ENCODE results near the gene PRDM16. TPM values are rescaled to one million over a fixed set of nuclear protein-coding genes. Genes with fewer than 3 reads are reported as not detected.
A peak's percentile ranks its signal among the peaks of the same experiment; 100 is the strongest.

The PRDM16 gene
- polyA plus RNA-seq, 1 experiment: 0.06 TPM

DNA sequence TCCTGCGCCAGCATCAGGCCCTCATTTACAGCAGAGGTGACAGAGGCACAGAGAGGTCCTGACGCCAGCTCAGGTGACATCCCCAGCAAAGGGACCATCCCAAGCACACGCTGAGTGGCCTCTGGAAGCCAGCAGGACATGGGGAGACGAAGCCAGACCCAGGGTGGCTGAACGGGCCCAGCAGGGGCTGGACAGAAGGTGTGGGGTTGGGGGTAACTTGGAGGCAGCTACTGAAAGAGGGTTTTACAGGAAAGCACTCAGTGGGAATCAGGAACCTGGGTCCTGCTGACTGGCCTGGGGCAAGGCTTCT lies 383.8 kb downstream of the PRDM16 start:
- Histone ChIP-seq H3K4me3 (ENCODE audit: low read depth, low read length) (no peak overlapping the region), H3K27me3 (ENCODE audit: control insufficient read depth, insufficient read depth, low read length) (peaks cover 15% of the 10 kb centered on the region), H3K9me3 (ENCODE audit: control insufficient read depth, insufficient read depth, low read length) (no peaks in the 10 kb centered on the region; the same call in 1 of the 2 replicates), H3K27ac (ENCODE audit: low read depth, low read length) (no peak overlapping the region)
- TF ChIP-seq, protein P1, sequence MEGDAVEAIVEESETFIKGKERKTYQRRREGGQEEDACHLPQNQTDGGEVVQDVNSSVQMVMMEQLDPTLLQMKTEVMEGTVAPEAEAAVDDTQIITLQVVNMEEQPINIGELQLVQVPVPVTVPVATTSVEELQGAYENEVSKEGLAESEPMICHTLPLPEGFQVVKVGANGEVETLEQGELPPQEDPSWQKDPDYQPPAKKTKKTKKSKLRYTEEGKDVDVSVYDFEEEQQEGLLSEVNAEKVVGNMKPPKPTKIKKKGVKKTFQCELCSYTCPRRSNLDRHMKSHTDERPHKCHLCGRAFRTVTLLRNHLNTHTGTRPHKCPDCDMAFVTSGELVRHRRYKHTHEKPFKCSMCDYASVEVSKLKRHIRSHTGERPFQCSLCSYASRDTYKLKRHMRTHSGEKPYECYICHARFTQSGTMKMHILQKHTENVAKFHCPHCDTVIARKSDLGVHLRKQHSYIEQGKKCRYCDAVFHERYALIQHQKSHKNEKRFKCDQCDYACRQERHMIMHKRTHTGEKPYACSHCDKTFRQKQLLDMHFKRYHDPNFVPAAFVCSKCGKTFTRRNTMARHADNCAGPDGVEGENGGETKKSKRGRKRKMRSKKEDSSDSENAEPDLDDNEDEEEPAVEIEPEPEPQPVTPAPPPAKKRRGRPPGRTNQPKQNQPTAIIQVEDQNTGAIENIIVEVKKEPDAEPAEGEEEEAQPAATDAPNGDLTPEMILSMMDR (IDR thresholded peaks at IDR 0.05; ENCODE audit: low read depth, low read length): no peak
- no peak for DNase-seq (ENCODE audit: low read depth, low spot score)
- ChIA-PET POLR2A (interaction anchor here (1.3 kb wide), 1 partner anchor 19 kb away, joined by 3 read pairs; no protein-coding TSS in a partner anchor), CTCF (interaction anchor here (0.6 to 2.6 kb wide), 36 partner anchors 8 to 1029 kb away, joined by 3 to 99 read pairs (median 4); partner anchors contain the start of gene LRRC47)

DNA sequence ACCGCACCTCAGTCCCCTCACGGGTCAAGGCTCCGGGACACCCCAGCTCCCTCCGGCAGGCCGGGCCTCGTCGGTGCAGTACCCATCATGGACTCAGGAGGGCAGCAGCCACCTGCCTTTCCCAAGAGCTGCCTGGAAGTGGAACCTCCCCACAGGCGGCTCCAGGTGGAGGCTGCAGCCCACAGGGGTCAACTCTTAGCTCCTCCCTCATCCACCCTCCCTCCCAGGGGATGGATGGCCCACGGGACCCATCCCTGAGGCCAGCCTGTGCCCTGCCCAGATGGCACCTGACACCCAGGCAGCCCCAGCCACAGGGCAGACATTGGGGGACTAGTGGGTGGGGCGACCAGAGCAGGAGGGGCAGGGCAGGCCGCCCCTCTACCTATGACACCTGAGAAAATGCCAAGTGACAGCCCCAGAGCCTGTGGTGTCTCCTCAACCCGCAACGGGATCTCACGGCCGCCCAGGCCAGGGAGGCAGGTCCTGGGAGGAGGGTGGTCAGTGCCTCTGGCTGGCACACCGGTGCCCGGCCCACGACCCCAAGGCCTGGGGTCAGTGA lies 384.3 kb downstream of the PRDM16 start:
- DNase-seq (ENCODE audit: low read depth, low spot score): peak; percentile 30
- H3K27me3 ChIP-seq (ENCODE audit: control insufficient read depth, insufficient read depth, low read length): peaks cover 15% of the 10 kb centered on the region
- TF ChIP-seq, protein P1 (IDR thresholded peaks at IDR 0.05; ENCODE audit: low read depth, low read length): peak; percentile 89
- no peaks in the 10 kb centered on the region; the same call in 1 of the 2 replicates for H3K9me3 ChIP-seq (ENCODE audit: control insufficient read depth, insufficient read depth, low read length)
- POLR2A ChIA-PET: interaction anchor here (1.3 kb wide), 1 partner anchor 18 kb away, joined by 3 read pairs; no protein-coding TSS in a partner anchor
- CTCF ChIA-PET: interaction anchor here (0.6 to 2.6 kb wide), 37 partner anchors 8 to 1030 kb away, joined by 3 to 99 read pairs (median 4); partner anchors contain the start of gene LRRC47
- H3K4me3 ChIP-seq (ENCODE audit: low read depth, low read length): no peak overlapping the region
- no peak overlapping the region for H3K27ac ChIP-seq (ENCODE audit: low read depth, low read length)

DNA sequence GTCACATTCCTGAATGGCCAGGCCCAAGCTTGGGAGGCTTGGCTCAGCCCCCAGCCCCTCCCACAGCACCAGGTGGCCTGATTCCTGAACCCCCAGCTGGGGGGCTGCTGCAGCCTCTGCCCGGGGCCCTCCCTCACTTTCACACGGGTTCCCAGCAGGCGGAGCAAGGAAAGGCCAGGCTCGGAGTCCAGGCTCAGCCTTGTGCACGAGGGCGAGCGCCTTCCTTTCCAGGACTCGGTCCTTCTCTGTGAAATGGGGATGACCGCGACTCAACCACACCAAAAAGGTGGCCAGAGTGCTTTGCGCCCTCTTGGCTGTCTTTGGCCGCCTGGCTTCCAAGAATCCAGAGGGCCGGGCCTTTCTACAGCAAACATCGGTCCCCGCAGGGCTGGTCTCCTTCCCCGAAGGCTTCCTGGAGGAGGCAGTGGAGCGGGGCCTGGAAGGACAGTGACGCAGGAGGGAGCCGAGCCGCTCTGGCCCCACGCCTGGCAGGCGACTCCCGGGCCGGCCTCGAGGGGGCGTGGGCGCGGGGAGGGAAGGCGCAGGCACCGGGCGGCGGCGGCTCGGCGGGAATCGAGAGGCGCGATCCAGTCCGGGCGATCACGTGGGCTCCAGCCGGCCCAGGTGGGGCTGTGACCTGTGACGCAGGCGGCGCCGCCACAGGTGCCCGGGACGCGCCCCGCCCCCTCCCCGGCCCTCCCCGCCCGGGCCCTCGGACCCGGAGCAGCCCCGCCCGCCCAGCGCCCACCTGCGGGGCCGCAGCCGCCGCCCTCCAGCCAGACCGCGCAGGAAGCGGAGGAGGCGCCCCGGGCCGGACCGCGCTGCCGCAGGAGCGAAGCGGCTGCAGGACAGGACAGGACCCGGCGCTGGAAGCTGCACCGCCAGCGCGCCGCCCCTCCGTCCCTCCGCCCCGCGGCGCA lies 385.1 kb downstream of the PRDM16 start, which contains the start of gene ARHGEF16:
ARHGEF16 (plus strand) TSS at position 775 of the 920 bp plus-strand sequence. CDS start 8,420 bp downstream, outside the sequence.
- Histone ChIP-seq H3K4me3 (ENCODE audit: low read depth, low read length) (no peak within 1 kb of the TSS), H3K9me3 (ENCODE audit: control insufficient read depth, insufficient read depth, low read length) (no peaks in the 10 kb centered on the region; the same call in 1 of the 2 replicates), H3K27me3 (ENCODE audit: control insufficient read depth, insufficient read depth, low read length) (peaks cover 19% of the 10 kb centered on the region), H3K27ac (ENCODE audit: low read depth, low read length) (no peak within 1 kb of the TSS)
- TF ChIP-seq, protein P1 (IDR thresholded peaks at IDR 0.05; ENCODE audit: low read depth, low read length): 0 out of 2 replicates have a peak, but pooled peaks have one; percentile 13
- ChIA-PET POLR2A (no interaction called here), CTCF (interaction anchor here (0.6 to 2.6 kb wide), 20 partner anchors 10 to 342 kb away, joined by 3 to 99 read pairs (median 6); partner anchors contain the start of gene LRRC47)
- no peak for DNase-seq (ENCODE audit: low read depth, low spot score)

DNA sequence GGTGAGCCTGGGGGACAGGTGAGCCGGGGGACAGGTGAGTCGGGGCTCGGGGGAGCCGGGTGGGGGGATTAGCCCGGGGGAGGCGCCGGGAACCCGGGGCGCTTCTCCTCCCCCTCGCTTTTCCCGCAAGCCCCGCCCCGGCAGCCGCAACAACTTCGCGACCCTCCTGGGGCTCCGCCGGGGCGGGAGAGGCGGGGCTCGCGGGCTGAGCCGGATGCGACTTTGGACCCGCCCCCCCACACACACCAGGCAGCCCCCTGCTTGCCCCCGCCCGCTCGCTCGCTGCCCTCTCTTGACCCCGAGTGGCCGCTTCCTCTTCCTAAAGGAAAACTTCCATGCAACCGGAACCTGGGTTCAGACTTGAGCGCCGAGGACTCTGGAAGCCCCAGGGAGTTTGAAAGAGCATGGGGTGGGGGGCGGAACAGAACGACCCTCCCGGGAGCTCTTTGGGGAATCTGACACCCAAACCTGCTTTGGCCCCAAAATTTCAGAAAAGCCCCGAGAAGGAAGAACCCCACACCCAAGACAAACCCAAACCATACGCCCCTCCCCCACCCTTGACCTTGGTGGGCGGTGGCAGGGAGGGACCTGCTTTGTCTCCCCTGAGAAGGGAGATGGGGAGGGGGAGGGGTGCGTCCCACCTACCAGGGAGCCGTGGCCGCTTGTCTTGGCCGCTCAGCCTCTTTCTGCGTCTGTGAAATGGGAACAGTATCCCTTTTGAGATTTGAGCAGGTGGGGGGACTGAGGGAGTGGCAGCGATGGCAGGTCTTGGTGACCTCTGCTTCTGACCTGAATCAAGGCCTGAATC lies 386.0 kb downstream of the PRDM16 start:
- H3K27ac ChIP-seq (ENCODE audit: low read depth, low read length): no peak overlapping the region
- TF ChIP-seq, protein P1 (IDR thresholded peaks at IDR 0.05; ENCODE audit: low read depth, low read length): no peak
- no peaks in the 10 kb centered on the region; the same call in 1 of the 2 replicates for H3K9me3 ChIP-seq (ENCODE audit: control insufficient read depth, insufficient read depth, low read length)
- H3K27me3 ChIP-seq (ENCODE audit: control insufficient read depth, insufficient read depth, low read length): peaks cover 27% of the 10 kb centered on the region
- CTCF ChIA-PET: interaction anchor here (1.0 kb wide), 1 partner anchor 36 kb away, joined by 3 read pairs; no protein-coding TSS in a partner anchor
- DNase-seq (ENCODE audit: low read depth, low spot score): no peak
- H3K4me3 ChIP-seq (ENCODE audit: low read depth, low read length): no peak overlapping the region
- POLR2A ChIA-PET: no interaction called here

All from AG04450 (cell line).